ENCODE measurements around the gene CD151. TPM values are rescaled to one million over a fixed set of nuclear protein-coding genes. Genes with fewer than 3 reads are reported as not detected.

The CD151 gene
- 100 to 1,000 TPM in 1 of 4 donors, 10 to 100 TPM in 3; 87.6 to 118 (median 94.0) TPM for total RNA-seq

GRCh38 chr11:832529-833113 is at the start of gene CD151:
Gene CD151, plus strand, starts transcription at chr11:832952. Its CDS starts 3,118 bp downstream, at chr11:836070.
- Histone ChIP-seq H3K4me1 (peaks cover 61 to 96% (median 64%) of the 10 kb centered on the region in 3 donors), H3K4me3 (peak within 1 kb of the TSS; percentile 63 to 88 (median 73)), H3K36me3 (peaks cover 0 to 20% (median 6%) of the 10 kb centered on the region in 3 donors), H3K27ac (peak within 1 kb of the TSS; percentile 86 to 94 (median 92)), H3K27me3 (peaks cover 0 to 50% (median 7%) of the 10 kb centered on the region in 4 donors), H3K9me3 (no peaks in the 10 kb centered on the region)
- DNase-seq = no peak
- no peak for TF ChIP-seq CTCF (IDR thresholded peaks at IDR 0.05)
- TF ChIP-seq POLR2A (IDR thresholded peaks at IDR 0.05) = no peak
- intact Hi-C loops (cut with DNase I) = no loop called here
- WGBS, 2 donors = no CpG with 5 or more reads among the region's 67 CpGs

- Histone ChIP-seq H3K27me3 (peaks cover 0 to 17% (median 0%) of the 10 kb centered on the region in 4 donors), H3K9me3 (no peaks in the 10 kb centered on the region), H3K4me1 (peaks cover 9 to 46% (median 20%) of the 10 kb centered on the region in 3 donors), H3K4me3 (peak overlapping the region in 1 of 4 donors; percentile 7), H3K27ac (peak overlapping the region in 3 of 4 donors; percentile 2 to 35 (median 32)), H3K36me3 (peaks cover 0 to 14% (median 0%) of the 10 kb centered on the region in 3 donors)
- peak; percentile 34 to 88 (median 70) for TF ChIP-seq CTCF (IDR thresholded peaks at IDR 0.05)
- no peak for TF ChIP-seq POLR2A (IDR thresholded peaks at IDR 0.05)
- intact Hi-C loops (cut with DNase I) = no loop called here
- 4 to 13% methylated on average over 19 to 21 of the region's 24 CpGs for WGBS, 2 donors
- DNase-seq = no peak
Measured at GRCh38 chr11:783581-784015, 49.2 kb upstream of the CD151 start.

GRCh38 chr11:786235-787083 is 46.3 kb upstream of the CD151 start:
- DNase-seq = no peak
- no peak for TF ChIP-seq CTCF (IDR thresholded peaks at IDR 0.05)
- no peak for TF ChIP-seq POLR2A (IDR thresholded peaks at IDR 0.05)
- Histone ChIP-seq H3K4me3 (no peak overlapping the region), H3K4me1 (peaks cover 0 to 45% (median 19%) of the 10 kb centered on the region in 3 donors), H3K27ac (no peak overlapping the region), H3K36me3 (peaks cover 0 to 3% (median 1%) of the 10 kb centered on the region in 3 donors), H3K27me3 (peaks cover 0 to 34% (median 3%) of the 10 kb centered on the region in 4 donors), H3K9me3 (no peaks in the 10 kb centered on the region)
- WGBS, 2 donors = 58 to 84% methylated on average over 4 to 7 of the region's 24 CpGs
- intact Hi-C loops (cut with DNase I) = no loop called here

GRCh38 chr11:787084-787675 is 45.6 kb upstream of the CD151 start:
- intact Hi-C loops (cut with DNase I) = no loop called here
- H3K4me1 ChIP-seq = peaks cover 0 to 37% (median 17%) of the 10 kb centered on the region in 3 donors
- DNase-seq = no peak
- TF ChIP-seq POLR2A (IDR thresholded peaks at IDR 0.05) (no peak), CTCF (IDR thresholded peaks at IDR 0.05) (no peak)
- no CpG with 5 or more reads among the region's 24 CpGs for WGBS, 2 donors
- H3K27me3 ChIP-seq = peaks cover 0 to 37% (median 3%) of the 10 kb centered on the region in 4 donors
- no peaks in the 10 kb centered on the region for H3K9me3 ChIP-seq
- H3K27ac ChIP-seq = no peak overlapping the region
- no peak overlapping the region for H3K4me3 ChIP-seq
- peaks cover 0 to 10% (median 4%) of the 10 kb centered on the region in 3 donors for H3K36me3 ChIP-seq

Measured in esophagus squamous epithelium (tissue), 5 donors.